GM12878 (cell line): ENCODE data around the gene SYCP2. TPM values are rescaled to one million over a fixed set of nuclear protein-coding genes. Genes with fewer than 3 reads are reported as not detected.

Source experiments
- CEBPZ ChIP-seq: fragments of 150-350 bp; IDR thresholded peaks from 2 replicates; pipeline ENCODE4 v1.6.1; 2016; ENCODE audit warnings: low read depth, low read length
- IKZF2 ChIP-seq, 2 experiments: fragments of 450-650 bp; IDR thresholded peaks; 2 replicates each; pipeline ENCODE4 v1.6.1; 2017; ENCODE audit warnings: mild to moderate bottlenecking in 2 of 2, moderate library complexity in 2 of 2
- MYB ChIP-seq: fragments of 150-350 bp; IDR thresholded peaks from 2 replicates; pipeline ENCODE4 v1.6.1; 2014; ENCODE audit warnings: mild to moderate bottlenecking, low read depth, low read length, borderline replicate concordance
- RELB ChIP-seq: fragments of 450-650 bp; IDR thresholded peaks from 2 replicates; pipeline ENCODE4 v1.6.1; 2017; ENCODE audit warnings: low read depth, mild to moderate bottlenecking, moderate library complexity
- USF2 ChIP-seq: IDR thresholded peaks from 2 replicates; pipeline ENCODE4 v1.6.1; 2011; ENCODE audit warnings: low read depth, low read length, improper control_type of control experiment, borderline replicate concordance
- ZNF24 ChIP-seq: fragments of 450-650 bp; IDR thresholded peaks from 2 replicates; pipeline ENCODE4 v1.6.1; 2017; ENCODE audit warnings: antibody characterized with exemption, mild to moderate bottlenecking
- ZZZ3 ChIP-seq: IDR thresholded peaks from 2 replicates; pipeline ENCODE4 v1.6.1; 2011; ENCODE audit warnings: low read depth; ENCODE audit not compliant: control insufficient read depth, insufficient read length
- polyA plus RNA-seq, 11 experiments: library from polyadenylated mRNA; depleted of rRNA in 4 of 11; unstranded in 6 of 11; stranded (reverse) in 5 of 11; fragments of >200 nt; fragmentation: Nextera tagmentation in 4 of 11; fragmentation: Illumina TruSeq in 1 of 11; extraction: Ambion mirVana in 4 of 11; extraction: Trizol in 1 of 11; gene quantifications; 1 replicate in 1 of 11; 2 replicates in 10 of 11; pipeline versions ENCODE4 v1.2.1 to v1.2.3, GENCODE V29; 2011 to 2016; ENCODE audit warnings: inconsistent platforms in 2 of 11, missing spikeins in 2 of 11, low read depth in 1 of 11
- total RNA-seq, 4 experiments: library from RNA; depleted of rRNA in 3 of 4; stranded (reverse); fragments of >200 nt in 3 of 4; fragmentation: Illumina TruSeq in 1 of 4; extraction: Trizol in 1 of 4; gene quantifications; 2 replicates each; pipeline versions ENCODE4 v1.2.1 to v1.2.3, GENCODE V29; 2013 to 2021

The SYCP2 gene
- total and polyA plus RNA-seq, 10 of the 15 experiments (the other 5 are each of a cell fraction or from before 2014, with no cell fraction given): 0.01 to 0.18 (median 0.09) TPM; not detected in 2

- TF ChIP-seq CEBPZ: no peak
- no peak for TF ChIP-seq MYB
- no peak for TF ChIP-seq RELB
- no peak for TF ChIP-seq ZZZ3
- TF ChIP-seq USF2: no peak
- no peak for TF ChIP-seq ZNF24
- TF ChIP-seq IKZF2 (IDR thresholded peaks at IDR 0.05): no peak
Observed at GRCh38 chr20:59920944-59921343, 12.5 kb downstream of the SYCP2 start (continued).
